ENCODE results near the gene MAST4. TPM values are rescaled to one million over a fixed set of nuclear protein-coding genes. Genes with fewer than 3 reads are reported as not detected.

Gene MAST4
- total RNA-seq, 4 donors from 2014 or later = 8.2 to 203 (median 35.5) TPM

- TF ChIP-seq POLR2A (IDR thresholded peaks at IDR 0.05) = no peak
- no peak for TF ChIP-seq CTCF (IDR thresholded peaks at IDR 0.05)
- Histone ChIP-seq H3K4me3 (no peak overlapping the region), H3K4me1 (peaks cover 5 to 7% of the 10 kb centered on the region in 2 donors), H3K27ac (peak overlapping the region; percentile 74 to 89), H3K9me3 (no peaks in the 10 kb centered on the region), H3K36me3 (no peaks in the 10 kb centered on the region), H3K27me3 (no peaks in the 10 kb centered on the region)
- DNase-seq = no peak
- intact Hi-C loops (cut with DNase I; ENCODE audit: low total_unique reads) = no loop called here
These were observed 418.0 kb downstream of the MAST4 start for GRCh38 chr5:67014191-67014590.

- no peaks in the 10 kb centered on the region for H3K9me3 ChIP-seq
- H3K4me3 ChIP-seq = peak overlapping the region; percentile 7 to 25
- H3K36me3 ChIP-seq = no peaks in the 10 kb centered on the region
- TF ChIP-seq CTCF (IDR thresholded peaks at IDR 0.05) (no peak), POLR2A (IDR thresholded peaks at IDR 0.05) (no peak)
- no peak for DNase-seq
- peaks cover 5 to 7% of the 10 kb centered on the region in 2 donors for H3K4me1 ChIP-seq
- intact Hi-C loops (cut with DNase I; ENCODE audit: low total_unique reads) = no loop called here
- H3K27me3 ChIP-seq = no peaks in the 10 kb centered on the region
- H3K27ac ChIP-seq = peak overlapping the region; percentile 74 to 89
These were observed 418.8 kb downstream of the MAST4 start for GRCh38 chr5:67014957-67015400.

DNA sequence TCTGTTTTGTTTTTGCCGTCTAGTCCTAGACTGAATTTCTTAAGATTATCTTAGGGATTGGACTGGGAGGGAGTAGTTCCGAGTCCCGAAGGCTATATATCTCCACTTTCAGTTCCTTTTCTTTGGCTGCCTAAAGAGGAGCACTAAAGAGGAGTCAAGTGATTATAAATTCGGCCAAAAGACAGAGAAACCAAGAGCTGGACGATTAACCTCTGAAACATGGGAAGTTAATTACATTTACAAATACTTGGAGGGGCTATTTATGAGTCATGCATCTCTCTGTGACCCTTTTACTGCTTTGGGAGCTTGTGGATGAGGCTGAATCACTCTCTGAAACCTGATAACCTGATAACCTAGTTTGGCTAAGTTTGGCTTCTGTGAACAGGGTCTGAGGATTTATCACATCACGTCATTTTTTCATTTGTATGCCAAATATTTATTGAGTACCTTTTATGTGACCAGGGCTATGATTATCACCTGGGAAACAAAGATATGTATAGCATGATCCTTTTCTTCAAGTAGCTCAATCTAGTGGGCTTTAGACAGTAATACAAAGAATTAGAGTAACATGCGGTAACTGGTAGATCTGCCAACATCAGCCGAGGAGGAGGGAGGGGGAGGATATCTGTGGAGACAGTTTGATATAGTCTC is 419.5 kb downstream of the MAST4 start:
- peaks cover 5 to 7% of the 10 kb centered on the region in 2 donors for H3K4me1 ChIP-seq
- no peaks in the 10 kb centered on the region for H3K9me3 ChIP-seq
- no peaks in the 10 kb centered on the region for H3K36me3 ChIP-seq
- peak overlapping the region; percentile 7 to 25 for H3K4me3 ChIP-seq
- intact Hi-C loops (cut with DNase I; ENCODE audit: low total_unique reads) = no loop called here
- no peaks in the 10 kb centered on the region for H3K27me3 ChIP-seq
- DNase-seq = peak; percentile 32 to 39
- TF ChIP-seq CTCF (IDR thresholded peaks at IDR 0.05) = no peak
- TF ChIP-seq POLR2A (IDR thresholded peaks at IDR 0.05) = no peak
- H3K27ac ChIP-seq = peak overlapping the region; percentile 74 to 89

DNA sequence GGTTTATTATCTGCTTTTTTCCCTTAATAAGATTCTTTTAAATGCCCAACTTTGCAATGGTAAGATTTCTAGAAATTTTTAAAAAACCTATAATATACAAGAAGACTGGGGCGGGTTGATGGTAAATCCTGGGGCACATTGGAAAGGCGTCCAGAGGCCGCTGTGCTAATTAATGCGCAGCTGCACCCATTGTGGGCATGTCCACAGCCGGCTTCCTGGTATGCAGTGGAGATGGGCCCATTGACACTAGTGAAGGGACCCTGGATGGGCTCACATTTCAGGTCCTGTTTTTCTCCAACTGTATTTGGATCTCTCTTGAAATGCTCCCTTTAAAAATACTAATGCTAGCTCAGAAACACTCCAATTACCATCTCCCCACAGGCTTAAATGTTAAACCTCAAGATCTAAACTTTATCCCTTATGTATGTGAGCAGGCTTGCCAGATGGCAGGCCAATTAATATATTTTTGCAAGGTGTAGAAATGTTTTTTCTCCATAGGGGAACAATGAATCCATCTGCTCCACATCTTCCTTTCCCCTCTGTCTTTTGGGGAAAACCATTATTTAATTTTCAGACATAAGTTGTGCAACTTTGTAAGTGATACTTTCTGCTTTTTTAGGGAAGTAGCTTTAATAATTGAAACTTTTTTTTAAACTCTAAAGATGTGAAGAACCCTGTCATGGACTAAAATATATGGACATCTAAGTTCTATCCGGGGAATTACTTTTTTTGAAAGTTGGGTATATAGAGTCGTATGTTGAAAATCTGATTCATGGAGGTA is 423.1 kb downstream of the MAST4 start:
- TF ChIP-seq CTCF (IDR thresholded peaks at IDR 0.05) (no peak), POLR2A (IDR thresholded peaks at IDR 0.05) (no peak)
- no peak for DNase-seq
- Histone ChIP-seq H3K27ac (no peak overlapping the region), H3K4me3 (no peak overlapping the region), H3K36me3 (no peaks in the 10 kb centered on the region), H3K9me3 (no peaks in the 10 kb centered on the region), H3K4me1 (peaks cover 5% of the 10 kb centered on the region in 2 donors), H3K27me3 (no peaks in the 10 kb centered on the region)
- intact Hi-C loops (cut with DNase I; ENCODE audit: low total_unique reads) = no loop called here

DNA sequence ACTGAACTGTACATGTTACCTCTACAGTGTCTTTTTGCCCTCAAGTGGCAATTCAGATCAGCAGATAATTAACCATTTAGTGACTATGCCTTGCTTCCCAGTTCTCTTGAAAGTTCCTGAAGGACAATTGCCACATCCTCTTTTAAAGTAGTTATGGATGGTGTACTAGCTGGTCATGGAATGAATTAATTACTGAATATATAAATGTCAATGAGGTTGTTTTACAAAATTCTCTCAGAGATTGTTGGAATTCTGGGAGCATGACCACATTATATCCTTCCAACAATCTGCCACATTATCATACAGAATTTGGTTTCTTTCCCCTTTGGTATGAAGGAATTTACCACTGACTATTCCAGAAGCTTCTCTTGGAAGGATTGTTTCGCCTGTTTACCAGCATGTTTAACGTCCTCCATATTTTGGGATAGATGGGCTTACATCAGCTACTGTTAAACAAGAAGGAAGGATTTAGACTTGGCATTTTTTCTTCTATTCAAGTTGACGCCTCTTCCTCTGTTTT is 424.0 kb downstream of the MAST4 start:
- H3K36me3 ChIP-seq = no peaks in the 10 kb centered on the region
- no peaks in the 10 kb centered on the region for H3K9me3 ChIP-seq
- no peak overlapping the region for H3K27ac ChIP-seq
- no peak for TF ChIP-seq CTCF (IDR thresholded peaks at IDR 0.05)
- no peak for TF ChIP-seq POLR2A (IDR thresholded peaks at IDR 0.05)
- no peak for DNase-seq
- H3K4me1 ChIP-seq = peaks cover 0 to 2% of the 10 kb centered on the region in 2 donors
- no peak overlapping the region for H3K4me3 ChIP-seq
- H3K27me3 ChIP-seq = no peaks in the 10 kb centered on the region
- intact Hi-C loops (cut with DNase I; ENCODE audit: low total_unique reads) = no loop called here

Data from uterus (tissue), 4 donors.